ENCODE data around the gene FKBP5.
"Not testable (repeated sequence)": the region's sequence is repeated elsewhere in the genome, so short reads cannot be mapped to it uniquely, and the experiment has no call there.

FKBP5 gene

GRCh38 chr6:35691027-35691824 lies 2.5 kb upstream of the FKBP5 start:
- DNase-seq (ENCODE audit: low read depth, low spot score): no peak

GRCh38 chr6:35690484-35690883 lies 1.8 kb upstream of the FKBP5 start:
- no peak for DNase-seq (ENCODE audit: low read depth, low spot score)

- DNase-seq (ENCODE audit: low read depth, low spot score): not testable (repeated sequence)
Measured at GRCh38 chr6:35690006-35690405, 1.3 kb upstream of the FKBP5 start.

GRCh38 chr6:35687658-35688604 lies 784 bp downstream of the FKBP5 start:
- DNase-seq (ENCODE audit: low read depth, low spot score): no peak

- DNase-seq (ENCODE audit: low read depth, low spot score): no peak
Measured at GRCh38 chr6:35686873-35687555, 1.7 kb downstream of the FKBP5 start.

GRCh38 chr6:35686436-35686835 lies 2.3 kb downstream of the FKBP5 start:
- DNase-seq (ENCODE audit: low read depth, low spot score): no peak

- no peak for DNase-seq (ENCODE audit: low read depth, low spot score)
Measured at GRCh38 chr6:35683267-35683666, 5.4 kb downstream of the FKBP5 start.

- DNase-seq (ENCODE audit: low read depth, low spot score): no peak
Measured at GRCh38 chr6:35681298-35681697, 7.4 kb downstream of the FKBP5 start.

GRCh38 chr6:35679399-35679798 lies 9.3 kb downstream of the FKBP5 start:
- no peak for DNase-seq (ENCODE audit: low read depth, low spot score)

- no peak for DNase-seq (ENCODE audit: low read depth, low spot score)
Measured at GRCh38 chr6:35678814-35679213, 9.9 kb downstream of the FKBP5 start.

GRCh38 chr6:35678021-35678654 lies 10.6 kb downstream of the FKBP5 start:
- DNase-seq (ENCODE audit: low read depth, low spot score): no peak

GRCh38 chr6:35677456-35677855 lies 11.3 kb downstream of the FKBP5 start:
- no peak for DNase-seq (ENCODE audit: low read depth, low spot score)

GRCh38 chr6:35675871-35676459 lies 12.8 kb downstream of the FKBP5 start:
- DNase-seq (ENCODE audit: low read depth, low spot score): no peak

GRCh38 chr6:35674594-35674993 lies 14.1 kb downstream of the FKBP5 start:
- DNase-seq (ENCODE audit: low read depth, low spot score): no peak

- DNase-seq (ENCODE audit: low read depth, low spot score): no peak
Measured at GRCh38 chr6:35673755-35674154, 15.0 kb downstream of the FKBP5 start.

- DNase-seq (ENCODE audit: low read depth, low spot score): not testable (repeated sequence)
Measured at GRCh38 chr6:35673284-35673666, 15.4 kb downstream of the FKBP5 start.

- not testable (repeated sequence) for DNase-seq (ENCODE audit: low read depth, low spot score)
Measured at GRCh38 chr6:35670453-35670852, 18.3 kb downstream of the FKBP5 start.

- no peak for DNase-seq (ENCODE audit: low read depth, low spot score)
Measured at GRCh38 chr6:35669451-35670045, 19.2 kb downstream of the FKBP5 start.

GRCh38 chr6:35668744-35669450 lies 19.8 kb downstream of the FKBP5 start:
- no peak for DNase-seq (ENCODE audit: low read depth, low spot score)

GRCh38 chr6:35668096-35668495 lies 20.6 kb downstream of the FKBP5 start:
- DNase-seq (ENCODE audit: low read depth, low spot score): no peak

Measured in brain pericyte (primary cell).